ENCODE measurements around the gene SMIM13. TPM values are rescaled to one million over a fixed set of nuclear protein-coding genes. Genes with fewer than 3 reads are reported as not detected.

SMIM13 gene
- polyA plus RNA-seq, 1 donor (not counting 4 experiments of a cell fraction or from before 2014, with no cell fraction given), result 7.7 TPM

DNA sequence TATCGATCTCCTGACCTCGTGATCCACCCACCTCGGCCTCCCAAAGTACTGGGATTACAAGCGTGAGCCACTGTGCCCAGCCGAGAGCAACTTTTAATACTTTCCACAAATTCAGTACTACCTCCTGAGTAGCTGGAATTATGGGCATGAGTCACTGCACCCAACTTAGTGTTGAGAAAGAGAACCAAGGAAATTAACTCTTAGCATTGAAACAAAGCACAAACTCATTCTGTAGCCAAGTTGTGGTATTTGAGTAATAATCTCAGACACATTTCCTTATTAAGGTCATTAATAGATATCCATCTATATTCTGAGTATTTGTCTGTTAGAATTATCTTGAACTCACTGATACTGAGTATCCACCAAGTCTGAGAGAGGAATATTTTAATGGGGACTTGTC, 35.2 kb upstream of the SMIM13 start:
- TF ChIP-seq, protein P1, sequence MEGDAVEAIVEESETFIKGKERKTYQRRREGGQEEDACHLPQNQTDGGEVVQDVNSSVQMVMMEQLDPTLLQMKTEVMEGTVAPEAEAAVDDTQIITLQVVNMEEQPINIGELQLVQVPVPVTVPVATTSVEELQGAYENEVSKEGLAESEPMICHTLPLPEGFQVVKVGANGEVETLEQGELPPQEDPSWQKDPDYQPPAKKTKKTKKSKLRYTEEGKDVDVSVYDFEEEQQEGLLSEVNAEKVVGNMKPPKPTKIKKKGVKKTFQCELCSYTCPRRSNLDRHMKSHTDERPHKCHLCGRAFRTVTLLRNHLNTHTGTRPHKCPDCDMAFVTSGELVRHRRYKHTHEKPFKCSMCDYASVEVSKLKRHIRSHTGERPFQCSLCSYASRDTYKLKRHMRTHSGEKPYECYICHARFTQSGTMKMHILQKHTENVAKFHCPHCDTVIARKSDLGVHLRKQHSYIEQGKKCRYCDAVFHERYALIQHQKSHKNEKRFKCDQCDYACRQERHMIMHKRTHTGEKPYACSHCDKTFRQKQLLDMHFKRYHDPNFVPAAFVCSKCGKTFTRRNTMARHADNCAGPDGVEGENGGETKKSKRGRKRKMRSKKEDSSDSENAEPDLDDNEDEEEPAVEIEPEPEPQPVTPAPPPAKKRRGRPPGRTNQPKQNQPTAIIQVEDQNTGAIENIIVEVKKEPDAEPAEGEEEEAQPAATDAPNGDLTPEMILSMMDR (optimal IDR thresholded peaks at IDR 0.05 in 1 of 3, IDR thresholded peaks at IDR 0.05 in 1 of 3, conservative IDR thresholded peaks at IDR 0.05 in 1 of 3; ENCODE audit: extremely low read depth in 1 of 3, insufficient read depth in 2 of 3, low read length in 3 of 3), result no peak
- TF ChIP-seq EZH2 (IDR thresholded peaks at IDR 0.05; ENCODE audit: low read length), result no peak
- no peak for FAIRE-seq
- no peak for DNase-seq (ENCODE audit: low read depth, low spot score)
- no peak overlapping the region for H3K4me3 ChIP-seq (ENCODE audit: control insufficient read depth in 2 of 3, extremely low read depth in 1 of 3, insufficient read depth in 2 of 3, low read depth in 1 of 3, low read length in 3 of 3)
- H3K9me1 ChIP-seq (ENCODE audit: control insufficient read depth, extremely low read depth, insufficient read depth, low read length), result no peaks in the 10 kb centered on the region
- no peak overlapping the region for H3K27ac ChIP-seq (ENCODE audit: control insufficient read depth, insufficient read depth, low read length)
- dilution Hi-C loops (cut with MboI; ENCODE audit: extremely low pct_ligation_motif_present, low sequenced_read_pairs), result loop anchor here (25.0 kb wide), 1 partner anchor 96 kb away; no protein-coding TSS in a partner anchor
- no peak overlapping the region for H2AFZ ChIP-seq (ENCODE audit: control insufficient read depth, low read length)
- H3K9me3 ChIP-seq (ENCODE audit: control insufficient read depth, low read depth, low read length), result no peaks in the 10 kb centered on the region
- no peaks in the 10 kb centered on the region for H3K79me2 ChIP-seq (ENCODE audit: control insufficient read depth, insufficient read depth, low read length)
- H3K4me1 ChIP-seq (ENCODE audit: control insufficient read depth, extremely low read depth, insufficient read depth, low read length), result no peaks in the 10 kb centered on the region
- no peak overlapping the region for H3K9ac ChIP-seq (ENCODE audit: control insufficient read depth, extremely low read depth, insufficient read depth, low read length)
- no peaks in the 10 kb centered on the region for H3K36me3 ChIP-seq (ENCODE audit: control insufficient read depth in 2 of 2, extremely low read depth in 1 of 2, insufficient read depth in 2 of 2, low read length in 2 of 2)
- H3K27me3 ChIP-seq (ENCODE audit: control insufficient read depth, extremely low read depth, insufficient read depth, low read length), result no peaks in the 10 kb centered on the region
- no peak overlapping the region for H3K4me2 ChIP-seq (ENCODE audit: control insufficient read depth, extremely low read depth, insufficient read depth, low read depth, low read length)
- no peaks in the 10 kb centered on the region for H4K20me1 ChIP-seq (ENCODE audit: control insufficient read depth, extremely low read depth, insufficient read depth, low read length)

DNA sequence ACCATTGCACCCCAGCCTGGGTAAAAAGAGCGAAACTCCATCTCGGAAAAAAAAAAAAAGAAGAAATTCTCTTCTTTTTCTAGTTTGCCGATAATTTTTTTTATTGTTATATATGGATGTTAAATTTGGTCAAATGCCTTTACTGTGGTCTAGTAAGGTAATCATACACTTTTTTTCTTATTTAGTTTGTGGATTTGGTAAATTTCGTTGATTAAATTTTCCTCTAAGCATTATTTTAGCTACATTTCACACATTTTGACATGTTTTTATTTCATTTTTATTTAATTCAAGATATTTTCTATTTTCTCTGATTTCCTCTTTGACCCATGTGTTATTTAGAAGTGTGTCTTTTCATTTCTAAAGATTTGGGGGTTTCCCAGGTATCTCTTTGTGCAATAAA, 31.6 kb upstream of the SMIM13 start:
- H3K4me1 ChIP-seq (ENCODE audit: control insufficient read depth, extremely low read depth, insufficient read depth, low read length), result no peaks in the 10 kb centered on the region
- dilution Hi-C loops (cut with MboI; ENCODE audit: extremely low pct_ligation_motif_present, low sequenced_read_pairs), result loop anchor here (25.0 kb wide), 1 partner anchor 100 kb away; no protein-coding TSS in a partner anchor
- no peak overlapping the region for H3K4me3 ChIP-seq (ENCODE audit: control insufficient read depth in 2 of 3, extremely low read depth in 1 of 3, insufficient read depth in 2 of 3, low read depth in 1 of 3, low read length in 3 of 3)
- TF ChIP-seq EZH2 (IDR thresholded peaks at IDR 0.05; ENCODE audit: low read length), result no peak
- H4K20me1 ChIP-seq (ENCODE audit: control insufficient read depth, extremely low read depth, insufficient read depth, low read length), result no peaks in the 10 kb centered on the region
- no peak for FAIRE-seq
- no peaks in the 10 kb centered on the region for H3K9me3 ChIP-seq (ENCODE audit: control insufficient read depth, low read depth, low read length)
- no peaks in the 10 kb centered on the region for H3K27me3 ChIP-seq (ENCODE audit: control insufficient read depth, extremely low read depth, insufficient read depth, low read length)
- H3K9me1 ChIP-seq (ENCODE audit: control insufficient read depth, extremely low read depth, insufficient read depth, low read length), result no peaks in the 10 kb centered on the region
- DNase-seq (ENCODE audit: low read depth, low spot score), result no peak
- no peak overlapping the region for H2AFZ ChIP-seq (ENCODE audit: control insufficient read depth, low read length)
- H3K36me3 ChIP-seq (ENCODE audit: control insufficient read depth in 2 of 2, extremely low read depth in 1 of 2, insufficient read depth in 2 of 2, low read length in 2 of 2), result no peaks in the 10 kb centered on the region
- no peak overlapping the region for H3K9ac ChIP-seq (ENCODE audit: control insufficient read depth, extremely low read depth, insufficient read depth, low read length)
- H3K79me2 ChIP-seq (ENCODE audit: control insufficient read depth, insufficient read depth, low read length), result no peaks in the 10 kb centered on the region
- no peak overlapping the region for H3K4me2 ChIP-seq (ENCODE audit: control insufficient read depth, extremely low read depth, insufficient read depth, low read depth, low read length)
- no peak overlapping the region for H3K27ac ChIP-seq (ENCODE audit: control insufficient read depth, insufficient read depth, low read length)

DNA sequence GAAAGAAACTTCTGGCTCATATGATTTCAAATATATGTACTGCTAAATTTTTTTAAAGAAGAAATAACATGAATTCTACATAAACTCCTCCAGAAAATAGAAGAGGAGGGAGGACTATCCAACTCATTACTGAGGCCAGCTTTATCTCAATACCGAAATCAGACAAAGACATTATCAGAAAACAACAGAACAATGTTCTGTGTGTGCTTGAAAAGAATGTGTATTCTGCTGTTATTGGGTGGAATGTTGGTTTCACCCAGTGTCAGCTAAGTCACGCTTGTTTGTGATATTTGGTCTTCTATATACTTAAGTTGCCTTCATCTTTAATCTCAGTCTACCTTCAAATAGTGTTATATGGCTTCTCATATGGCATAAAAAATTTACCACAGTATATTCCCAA, 30.9 kb upstream of the SMIM13 start:
- FAIRE-seq, result peak; percentile 17
- H3K79me2 ChIP-seq (ENCODE audit: control insufficient read depth, insufficient read depth, low read length), result no peaks in the 10 kb centered on the region

More for the DNA sequence above, 30.9 kb upstream of the SMIM13 start:
- H3K36me3 ChIP-seq (ENCODE audit: control insufficient read depth in 2 of 2, extremely low read depth in 1 of 2, insufficient read depth in 2 of 2, low read length in 2 of 2), result no peaks in the 10 kb centered on the region
- H3K27me3 ChIP-seq (ENCODE audit: control insufficient read depth, extremely low read depth, insufficient read depth, low read length), result no peaks in the 10 kb centered on the region
- no peak overlapping the region for H3K27ac ChIP-seq (ENCODE audit: control insufficient read depth, insufficient read depth, low read length)
- H4K20me1 ChIP-seq (ENCODE audit: control insufficient read depth, extremely low read depth, insufficient read depth, low read length), result no peaks in the 10 kb centered on the region
- H3K9me3 ChIP-seq (ENCODE audit: control insufficient read depth, low read depth, low read length), result no peaks in the 10 kb centered on the region
- dilution Hi-C loops (cut with MboI; ENCODE audit: extremely low pct_ligation_motif_present, low sequenced_read_pairs), result loop anchor here (25.0 kb wide), 1 partner anchor 100 kb away; no protein-coding TSS in a partner anchor
- no peaks in the 10 kb centered on the region for H3K9me1 ChIP-seq (ENCODE audit: control insufficient read depth, extremely low read depth, insufficient read depth, low read length)
- H3K9ac ChIP-seq (ENCODE audit: control insufficient read depth, extremely low read depth, insufficient read depth, low read length), result no peak overlapping the region
- H2AFZ ChIP-seq (ENCODE audit: control insufficient read depth, low read length), result no peak overlapping the region
- H3K4me1 ChIP-seq (ENCODE audit: control insufficient read depth, extremely low read depth, insufficient read depth, low read length), result no peaks in the 10 kb centered on the region
- TF ChIP-seq, protein P1 (optimal IDR thresholded peaks at IDR 0.05 in 1 of 3, IDR thresholded peaks at IDR 0.05 in 1 of 3, conservative IDR thresholded peaks at IDR 0.05 in 1 of 3; ENCODE audit: extremely low read depth in 1 of 3, insufficient read depth in 2 of 3, low read length in 3 of 3), result no peak
- TF ChIP-seq EZH2 (IDR thresholded peaks at IDR 0.05; ENCODE audit: low read length), result no peak
- H3K4me2 ChIP-seq (ENCODE audit: control insufficient read depth, extremely low read depth, insufficient read depth, low read depth, low read length), result no peak overlapping the region
- no peak overlapping the region for H3K4me3 ChIP-seq (ENCODE audit: control insufficient read depth in 2 of 3, extremely low read depth in 1 of 3, insufficient read depth in 2 of 3, low read depth in 1 of 3, low read length in 3 of 3)
- DNase-seq (ENCODE audit: low read depth, low spot score), result no peak

Data from keratinocyte (primary cell).